GM12878 (cell line): Measurements from ENCODE around the gene SPAG7. TPM values are rescaled to one million over a fixed set of nuclear protein-coding genes. Genes with fewer than 3 reads are reported as not detected.

Experiments
- ATAC-seq: fragments of 200-7000 bp; cut with Tn5 transposase; 3 replicates; pipeline ENCODE4 v1.9.1; 2020; ENCODE audit warnings: mild to moderate bottlenecking, moderate library complexity
- BruUV-seq: library from RNA; stranded (reverse); fragments of 400-500 nt; replicated peaks from 2 replicates; lab custom pipeline; 2021; lab: Mats Ljungman, UMichigan
- CTCF ChIA-PET: fragments of 300-600 bp; sonication (Branson Sonifier 250); formaldehyde crosslinking; extraction: SDS; loops from one replicate; lab custom pipeline; 2021; ENCODE audit warnings: inconsistent platforms; lab: Yijun Ruan, JAX
- POLR2A ChIA-PET: fragments of 350-600 bp; formaldehyde crosslinking; extraction: SDS; loops from one replicate; lab custom pipeline; 2021; ENCODE audit warnings: inconsistent platforms; lab: Charles Lee
- RAD21 ChIA-PET: fragments of 300-600 bp; sonication (Branson Sonifier 250); formaldehyde crosslinking; loops from one replicate; lab custom pipeline; 2023; ENCODE audit warnings: antibody characterized with exemption; ENCODE audit not compliant: unreplicated experiment; lab: Charles Lee
- SMC1A ChIA-PET: fragments of 300-600 bp; sonication (Branson Sonifier 250); formaldehyde crosslinking; loops from one replicate; lab custom pipeline; 2023; ENCODE audit not compliant: unreplicated experiment, uncharacterized antibody; lab: Charles Lee
- DNase-seq: peaks from one replicate; pipeline ENCODE4 v3.0.0-alpha.2; 2011; ENCODE audit warnings: low read depth, low spot score
- FAIRE-seq: peaks from 3 replicates; lab custom pipeline; 2011; peaks lifted over from hg19 to GRCh38; lab: Jason Lieb, UNC
- H2AFZ ChIP-seq: 2 replicates; pipeline ENCODE4 v1.6.0; 2011; ENCODE audit warnings: low read depth, low read length, control low read depth; ENCODE audit not compliant: control insufficient read depth
- H3K27ac ChIP-seq: 2 replicates; pipeline ENCODE4 v1.5.1; 2011; ENCODE audit warnings: control low read depth; ENCODE audit not compliant: control insufficient read depth, insufficient read depth
- H3K27me3 ChIP-seq, 2 experiments: replicated peaks in 1 of 2; 2 replicates each; pipeline versions ENCODE4 v1.6.0 to v1.6.1; 2011; ENCODE audit warnings: low read length in 1 of 2; ENCODE audit not compliant: control insufficient read depth in 2 of 2, insufficient read depth in 2 of 2
- H3K36me3 ChIP-seq, 2 experiments: 2 replicates each; pipeline ENCODE4 v1.5.1; 2011; ENCODE audit warnings: low read length in 1 of 2; ENCODE audit not compliant: control insufficient read depth in 2 of 2, insufficient read depth in 2 of 2
- H3K4me1 ChIP-seq: 2 replicates; pipeline ENCODE4 v1.6.1; 2011; ENCODE audit warnings: mild to moderate bottlenecking, low read length, moderate library complexity, mixed read lengths; ENCODE audit not compliant: control insufficient read depth, insufficient read depth
- H3K4me2 ChIP-seq: 2 replicates; pipeline ENCODE4 v1.6.0; 2011; ENCODE audit warnings: control low read depth; ENCODE audit not compliant: control insufficient read depth, insufficient read depth
- H3K4me3 ChIP-seq: fragments of 200-600 bp; sonication (generic); 2 replicates; pipeline ENCODE4 v1.5.1; 2016
- H3K79me2 ChIP-seq: 2 replicates; pipeline ENCODE4 v1.6.0; 2011; ENCODE audit warnings: low read length; ENCODE audit not compliant: control insufficient read depth, insufficient read depth
- H3K9ac ChIP-seq: 2 replicates; pipeline ENCODE4 v1.8.0; 2011; ENCODE audit warnings: low read length, control low read depth, mixed read lengths; ENCODE audit not compliant: control insufficient read depth, insufficient read depth
- H3K9me3 ChIP-seq: replicated peaks from 3 replicates; pipeline ENCODE4 v1.5.1; 2011; ENCODE audit warnings: mild to moderate bottlenecking, low read length; ENCODE audit not compliant: control insufficient read depth, insufficient read depth
- H4K20me1 ChIP-seq: 2 replicates; pipeline ENCODE4 v1.6.0; 2011; ENCODE audit not compliant: control insufficient read depth, insufficient read depth
- ATF3 ChIP-seq: IDR thresholded peaks from 2 replicates; pipeline ENCODE4 v1.6.1; 2011; ENCODE audit warnings: low read depth, mild to moderate bottlenecking, low read length, moderate library complexity, borderline replicate concordance; ENCODE audit errors: extremely low read depth
- BHLHE40 ChIP-seq, 2 experiments: fragments of 450-650 bp in 1 of 2; IDR thresholded peaks; 2 replicates each; pipeline ENCODE4 v1.6.1; 2011 to 2017; ENCODE audit warnings: low read depth in 2 of 2, borderline replicate concordance in 1 of 2, improper control_type of control experiment in 1 of 2, low read length in 1 of 2, mild to moderate bottlenecking in 1 of 2
- E4F1 ChIP-seq: fragments of 450-650 bp; IDR thresholded peaks from 2 replicates; pipeline ENCODE4 v1.6.1; 2018; ENCODE audit warnings: borderline replicate concordance, mild to moderate bottlenecking; ENCODE audit not compliant: partially characterized antibody
- IKZF1 ChIP-seq: fragments of 450-650 bp; conservative IDR thresholded peaks from 2 replicates; pipeline ENCODE4 v1.6.1; 2017; ENCODE audit warnings: antibody characterized with exemption, mild to moderate bottlenecking
- RELB ChIP-seq: fragments of 450-650 bp; IDR thresholded peaks from 2 replicates; pipeline ENCODE4 v1.6.1; 2017; ENCODE audit warnings: low read depth, mild to moderate bottlenecking, moderate library complexity
- REST ChIP-seq: IDR thresholded peaks from 2 replicates; pipeline ENCODE4 v1.6.1; 2012; ENCODE audit warnings: mild to moderate bottlenecking, low read depth, low read length
- RUNX3 ChIP-seq: IDR thresholded peaks from 2 replicates; pipeline ENCODE4 v1.6.1; 2012; ENCODE audit warnings: low read length, inconsistent platforms
- SUZ12 ChIP-seq: fragments of 200-600 bp; sonication (generic); IDR thresholded peaks from one replicate; pipeline ENCODE4 v1.6.1; 2018; ENCODE audit warnings: antibody characterized with exemption, mild to moderate bottlenecking; ENCODE audit not compliant: unreplicated experiment
- USF2 ChIP-seq: IDR thresholded peaks from 2 replicates; pipeline ENCODE4 v1.6.1; 2011; ENCODE audit warnings: low read depth, low read length, improper control_type of control experiment, borderline replicate concordance
- ZNF217 ChIP-seq: fragments of 450-650 bp; IDR thresholded peaks from 2 replicates; pipeline ENCODE4 v1.6.1; 2017; ENCODE audit warnings: antibody characterized with exemption, mild to moderate bottlenecking
- ZSCAN29 ChIP-seq: fragments of 450-650 bp; IDR thresholded peaks from 2 replicates; pipeline ENCODE4 v1.6.1; 2017; ENCODE audit warnings: mild to moderate bottlenecking, moderate library complexity
- WGBS: methylation state at CpG from one replicate; pipeline ENCODE4 v1.1.6; 2016; ENCODE audit warnings: low lambda C conversion rate; ENCODE audit not compliant: insufficient replicate concordance, insufficient coverage; ENCODE audit errors: missing lambda C conversion rate; 5-methylcytosine and 5-hydroxymethylcytosine counted together
- in situ Hi-C: fragments of 300-500 bp; cut with MboI; formaldehyde crosslinking; loops from 9 replicates; pipeline ENCODE4 v1.14.3; 2018; ENCODE audit warnings: mixed read lengths
- intact Hi-C: fragments of 100-400 bp; cut with micrococcal nuclease; formaldehyde crosslinking; loops from one replicate; pipeline ENCODE4 v1.14.2; 2022; ENCODE audit not compliant: unreplicated experiment
- polyA plus RNA-seq, 11 experiments: library from polyadenylated mRNA; depleted of rRNA in 4 of 11; unstranded in 6 of 11; stranded (reverse) in 5 of 11; fragments of >200 nt; fragmentation: Nextera tagmentation in 4 of 11; fragmentation: Illumina TruSeq in 1 of 11; extraction: Ambion mirVana in 4 of 11; extraction: Trizol in 1 of 11; gene quantifications; 1 replicate in 1 of 11; 2 replicates in 10 of 11; pipeline versions ENCODE4 v1.2.1 to v1.2.3, GENCODE V29; 2011 to 2016; ENCODE audit warnings: inconsistent platforms in 2 of 11, missing spikeins in 2 of 11, low read depth in 1 of 11
- total RNA-seq, 4 experiments: library from RNA; depleted of rRNA in 3 of 4; stranded (reverse); fragments of >200 nt in 3 of 4; fragmentation: Illumina TruSeq in 1 of 4; extraction: Trizol in 1 of 4; gene quantifications; 2 replicates each; pipeline versions ENCODE4 v1.2.1 to v1.2.3, GENCODE V29; 2013 to 2021

SPAG7 gene
- total and polyA plus RNA-seq, 10 of the 15 experiments (the other 5 are each of a cell fraction or from before 2014, with no cell fraction given): 7.9 to 146 (median 88.7) TPM

GRCh38 chr17:4974115-4974670, 6.6 kb upstream of the SPAG7 start:
- Histone ChIP-seq H3K4me1 (peaks cover 3% of the 10 kb centered on the region; the same call in 1 of the 2 replicates), H3K9me3 (no peaks in the 10 kb centered on the region), H4K20me1 (no peaks in the 10 kb centered on the region), H3K27me3 (no peaks in the 10 kb centered on the region), H3K4me3 (no peak overlapping the region), H3K9ac (no peak overlapping the region), H3K36me3 (peaks cover 22 to 26% of the 10 kb centered on the region in 2 experiments; a peak in 3 of 4 replicates), H2AFZ (no peak overlapping the region), H3K79me2 (peaks cover 4% of the 10 kb centered on the region; the same call in 1 of the 2 replicates), H3K4me2 (no peak overlapping the region), H3K27ac (no peak overlapping the region)
- ChIA-PET POLR2A (interaction anchor here (0.5 kb wide), 1 partner anchor 78 kb away, joined by 3 read pairs; no protein-coding TSS in a partner anchor), SMC1A (no interaction called here), RAD21 (no interaction called here), CTCF (interaction anchor here (2.8 kb wide), 1 partner anchor 88 kb away, joined by 11 read pairs; no protein-coding TSS in a partner anchor)
- in situ Hi-C loops (no loop called here), intact Hi-C loops (no loop called here)
- TF ChIP-seq SUZ12 (no peak), ATF3 (no peak), REST (no peak), ZNF217 (no peak), RUNX3 (no peak), ZSCAN29 (no peak), IKZF1 (no peak), BHLHE40 (IDR thresholded peaks at IDR 0.05; ENCODE audit: borderline replicate concordance in 1 of 2, low read depth in 2 of 2, low read length in 1 of 2) (no peak), RELB (no peak), USF2 (no peak), E4F1 (no peak)
- 87% methylated on average over 9 of the region's 9 CpGs for WGBS
- no TSS peak for BruUV-seq
- ATAC-seq: no peak
- no peak for FAIRE-seq
- DNase-seq: no peak
